ENCODE results near the gene SNX14. TPM values are rescaled to one million over a fixed set of nuclear protein-coding genes. Genes with fewer than 3 reads are reported as not detected.

The SNX14 gene
- total and polyA plus RNA-seq, 2 donors (not counting 3 experiments of a cell fraction or from before 2014, with no cell fraction given): 41.3 to 74.3 TPM

- peaks cover 77% of the 10 kb centered on the region for H3K79me2 ChIP-seq (ENCODE audit: control insufficient read depth, insufficient read depth, low read length)
- no peak for FAIRE-seq
- dilution Hi-C loops (cut with MboI; ENCODE audit: extremely low pct_ligation_motif_present, low sequenced_read_pairs): no loop called here
- no peak overlapping the region for H3K9ac ChIP-seq (replicated peaks; ENCODE audit: extremely low read depth, insufficient read depth, low read length)
- BruUV-seq (replicated peaks): no TSS peak
- no peaks in the 10 kb centered on the region for H3K36me3 ChIP-seq (ENCODE audit: control insufficient read depth in 2 of 2, extremely low read depth in 1 of 2, insufficient read depth in 2 of 2, low read length in 2 of 2)
- H3K4me2 ChIP-seq (ENCODE audit: insufficient read depth, low read length): no peak overlapping the region
- ChIA-PET CTCF (no interaction called here), POLR2A (interaction anchor here (0.6 kb wide), 1 partner anchor 11 kb away, joined by 3 read pairs; no protein-coding TSS in a partner anchor)
- peaks cover 7% of the 10 kb centered on the region for H4K20me1 ChIP-seq (replicated peaks; ENCODE audit: control insufficient read depth, extremely low read depth, insufficient read depth, low read length)
- no peak for DNase-seq (ENCODE audit: low read depth, low spot score)
- no peaks in the 10 kb centered on the region for H3K27me3 ChIP-seq (ENCODE audit: control insufficient read depth in 2 of 2, insufficient read depth in 2 of 2, low read length in 2 of 2)
- no peak overlapping the region for H2AFZ ChIP-seq (ENCODE audit: low read depth, low read length)
- no peaks in the 10 kb centered on the region for H3K9me1 ChIP-seq (replicated peaks; ENCODE audit: control insufficient read depth, extremely low read depth, insufficient read depth, low read length)
- H3K9me3 ChIP-seq (replicated peaks; ENCODE audit: control insufficient read depth, insufficient read depth, low read length): no peaks in the 10 kb centered on the region
- intact Hi-C loops (cut with micrococcal nuclease): no loop called here
- no peak overlapping the region for H3K27ac ChIP-seq (ENCODE audit: insufficient read depth, low read depth, low read length)
- H3K4me3 ChIP-seq (replicated peaks in 1 of 3; ENCODE audit: insufficient read depth in 1 of 3, low read depth in 1 of 3, low read length in 3 of 3): no peak overlapping the region
- TF ChIP-seq EZH2 (IDR thresholded peaks at IDR 0.05; ENCODE audit: borderline replicate concordance, low read depth, low read length, severe bottlenecking) (no peak), MYC (IDR thresholded peaks at IDR 0.05; ENCODE audit: low read depth, low read length) (no peak), GATA2 (IDR thresholded peaks at IDR 0.05; ENCODE audit: insufficient read depth, insufficient read length, low read depth, low read length) (no peak)
- H3K4me1 ChIP-seq (ENCODE audit: control insufficient read depth, extremely low read depth, insufficient read depth, low read length): peaks cover 3% of the 10 kb centered on the region
These were observed 12.1 kb downstream of the SNX14 start for GRCh38 chr6:85581572-85581971.

- POLR2A ChIA-PET: no interaction called here
- no TSS peak for BruUV-seq (replicated peaks)
- Histone ChIP-seq H3K27ac (ENCODE audit: insufficient read depth, low read depth, low read length) (no peak overlapping the region), H2AFZ (ENCODE audit: low read depth, low read length) (no peak overlapping the region), H3K27me3 (ENCODE audit: control insufficient read depth in 2 of 2, insufficient read depth in 2 of 2, low read length in 2 of 2) (no peaks in the 10 kb centered on the region), H4K20me1 (replicated peaks; ENCODE audit: control insufficient read depth, extremely low read depth, insufficient read depth, low read length) (peaks cover 4% of the 10 kb centered on the region), H3K9me1 (replicated peaks; ENCODE audit: control insufficient read depth, extremely low read depth, insufficient read depth, low read length) (no peaks in the 10 kb centered on the region), H3K4me2 (ENCODE audit: insufficient read depth, low read length) (no peak overlapping the region), H3K9me3 (replicated peaks; ENCODE audit: control insufficient read depth, insufficient read depth, low read length) (no peaks in the 10 kb centered on the region), H3K9ac (replicated peaks; ENCODE audit: extremely low read depth, insufficient read depth, low read length) (no peak overlapping the region), H3K79me2 (ENCODE audit: control insufficient read depth, insufficient read depth, low read length) (peaks cover 79% of the 10 kb centered on the region), H3K4me3 (replicated peaks in 1 of 3; ENCODE audit: insufficient read depth in 1 of 3, low read depth in 1 of 3, low read length in 3 of 3) (no peak overlapping the region), H3K4me1 (ENCODE audit: control insufficient read depth, extremely low read depth, insufficient read depth, low read length) (peaks cover 7% of the 10 kb centered on the region), H3K36me3 (ENCODE audit: control insufficient read depth in 2 of 2, extremely low read depth in 1 of 2, insufficient read depth in 2 of 2, low read length in 2 of 2) (no peaks in the 10 kb centered on the region)
- CTCF ChIA-PET: no interaction called here
- dilution Hi-C loops (cut with MboI; ENCODE audit: extremely low pct_ligation_motif_present, low sequenced_read_pairs) (no loop called here), intact Hi-C loops (cut with micrococcal nuclease) (no loop called here)
- TF ChIP-seq EZH2 (IDR thresholded peaks at IDR 0.05; ENCODE audit: borderline replicate concordance, low read depth, low read length, severe bottlenecking) (no peak), MYC (IDR thresholded peaks at IDR 0.05; ENCODE audit: low read depth, low read length) (no peak), CTCF (IDR thresholded peaks at IDR 0.05; ENCODE audit: extremely low read depth in 1 of 2, insufficient read depth in 1 of 2, low read depth in 1 of 2, low read length in 2 of 2) (no peak), POLR2AphosphoS5 (IDR thresholded peaks at IDR 0.05; ENCODE audit: insufficient read depth, low read depth, low read length) (no peak), GATA2 (IDR thresholded peaks at IDR 0.05; ENCODE audit: insufficient read depth, insufficient read length, low read depth, low read length) (no peak), JUN (IDR thresholded peaks at IDR 0.05; ENCODE audit: borderline replicate concordance, insufficient read depth, insufficient read length, low read depth) (no peak), FOS (IDR thresholded peaks at IDR 0.05; ENCODE audit: borderline replicate concordance, insufficient read depth, low read length) (no peak), MAX (IDR thresholded peaks at IDR 0.05; ENCODE audit: insufficient read depth, insufficient read length) (no peak), POLR2A (IDR thresholded peaks at IDR 0.05; ENCODE audit: low read depth, low read length) (no peak)
- FAIRE-seq: no peak
- no peak for DNase-seq (ENCODE audit: low read depth, low spot score)
These were observed 12.8 kb downstream of the SNX14 start for GRCh38 chr6:85580878-85581267.

All from endothelial cell of umbilical vein (primary cell).